Left kidney (tissue), 1 donor: ENCODE results near the gene RPL37. TPM values are rescaled to one million over a fixed set of nuclear protein-coding genes. Genes with fewer than 3 reads are reported as not detected.

Source experiments
- polyA plus RNA-seq: library from polyadenylated mRNA; unstranded; fragments of 120-200 nt; gene quantifications from one replicate; pipeline ENCODE4 v1.2.1, GENCODE V29; 2013; ENCODE audit not compliant: insufficient read length

Gene RPL37
- polyA plus RNA-seq, 1 donor = 1,634 TPM

Other genes with a start within 250 kb of the RPL37 start
- 10.3 TPM for gene PTGER4, start 155.3 kb downstream of the RPL37 start, polyA plus RNA-seq
- 39.5 TPM for gene TTC33, start 79.3 kb downstream of the RPL37 start, polyA plus RNA-seq
- 106 TPM for gene PRKAA1, start 36.8 kb downstream of the RPL37 start, polyA plus RNA-seq
- 3.1 TPM for gene CARD6, start 6.1 kb upstream of the RPL37 start, polyA plus RNA-seq
- gene C7, start 74.3 kb upstream of the RPL37 start, polyA plus RNA-seq = 148 TPM
- 0.05 TPM for gene MROH2B, start 236.1 kb upstream of the RPL37 start, polyA plus RNA-seq